A549 (cell line): ENCODE data around the gene SERF2. TPM values are rescaled to one million over a fixed set of nuclear protein-coding genes. Genes with fewer than 3 reads are reported as not detected.

ENCODE experiments used
- ATAC-seq, 2 experiments: fragments of 200-7000 bp in 1 of 2; fragments of >200 bp in 1 of 2; cut with Nextera tagmentation in 1 of 2; cut with Tn5 transposase in 1 of 2; 3 replicates each; pipeline versions ENCODE4 v1.8.0 to v1.9.1; 2018 to 2020; ENCODE audit warnings: mild to moderate bottlenecking in 1 of 2, moderate library complexity in 1 of 2
- CTCF ChIA-PET: fragments of 300-600 bp; sonication (Branson Sonifier 250); formaldehyde crosslinking; extraction: SDS; loops from one replicate; lab custom pipeline; 2021; ENCODE audit warnings: antibody characterized with exemption, inconsistent platforms; lab: Yijun Ruan, JAX
- POLR2A ChIA-PET: fragments of 350-600 bp; formaldehyde crosslinking; extraction: SDS; loops from one replicate; lab custom pipeline; 2021; ENCODE audit warnings: antibody characterized with exemption, inconsistent platforms; lab: Yijun Ruan, JAX
- DNase-seq, 2 experiments: peaks; one replicate each; pipeline versions ENCODE4 v3.0.0 to v3.0.0-alpha.2; 2011 to 2016; ENCODE audit warnings: low read depth in 1 of 2, low spot score in 1 of 2
- FAIRE-seq: peaks from 2 replicates; lab custom pipeline; 2011; peaks lifted over from hg19 to GRCh38; lab: Jason Lieb, UNC
- H3K27ac ChIP-seq, 2 experiments: fragments of >200 bp; sonication (Bioruptor Twin); formaldehyde crosslinking; 3 replicates each; pipeline ENCODE4 v1.5.1; 2016 to 2017
- H3K4me1 ChIP-seq: fragments of >200 bp; sonication (Bioruptor Twin); formaldehyde crosslinking; 3 replicates; pipeline ENCODE4 v1.6.1; 2016
- H3K4me2 ChIP-seq: fragments of >200 bp; sonication (Bioruptor Twin); formaldehyde crosslinking; 3 replicates; pipeline ENCODE4 v1.6.1; 2016
- H3K4me3 ChIP-seq: fragments of >200 bp; sonication (Bioruptor Twin); formaldehyde crosslinking; 3 replicates; pipeline ENCODE4 v1.5.1; 2016
- H3K9me3 ChIP-seq: fragments of >200 bp; sonication (Bioruptor Twin); formaldehyde crosslinking; 3 replicates; pipeline ENCODE4 v1.6.1; 2016
- ATOH8 ChIP-seq: fragments of 250-450 bp; sonication (Bioruptor Pico); IDR thresholded peaks from 2 replicates; pipeline ENCODE4 v1.5.0; 2020; ENCODE audit warnings: low read depth, mild to moderate bottlenecking, moderate library complexity
- CBX2 ChIP-seq: fragments of 200-600 bp; sonication (generic); IDR thresholded peaks from 2 replicates; pipeline ENCODE4 v1.6.1; 2016; ENCODE audit warnings: low read depth, mild to moderate bottlenecking, borderline replicate concordance
- CHD4 ChIP-seq: fragments of 200-600 bp; sonication (generic); IDR thresholded peaks from 2 replicates; pipeline ENCODE4 v1.6.1; 2016; ENCODE audit warnings: antibody characterized with exemption, mild to moderate bottlenecking, borderline replicate concordance
- EHMT2 ChIP-seq: fragments of 200-600 bp; sonication (generic); IDR thresholded peaks from 2 replicates; pipeline ENCODE4 v1.6.1; 2016; ENCODE audit warnings: antibody characterized with exemption, low read depth, mild to moderate bottlenecking, moderate library complexity
- ELK1 ChIP-seq: fragments of 150-350 bp; IDR thresholded peaks from 2 replicates; pipeline ENCODE4 v1.6.1; 2014; ENCODE audit warnings: low read depth, mild to moderate bottlenecking, low read length
- ESRRA ChIP-seq: fragments of 150-350 bp; IDR thresholded peaks from 2 replicates; pipeline ENCODE4 v1.6.1; 2014; ENCODE audit warnings: mild to moderate bottlenecking, low read length, borderline replicate concordance
- FOSB ChIP-seq: fragments of 250-450 bp; sonication (Bioruptor Pico); IDR thresholded peaks from 2 replicates; pipeline ENCODE4 v1.5.0; 2020; ENCODE audit warnings: mild to moderate bottlenecking, moderate library complexity
- FOXS1 ChIP-seq: fragments of 250-450 bp; sonication (Bioruptor Pico); IDR thresholded peaks from 2 replicates; pipeline ENCODE4 v1.5.0; 2020; ENCODE audit warnings: mild to moderate bottlenecking, moderate library complexity
- HDAC2 ChIP-seq: fragments of 200-600 bp; sonication (generic); IDR thresholded peaks from 2 replicates; pipeline ENCODE4 v1.6.1; 2016
- JUNB ChIP-seq: fragments of >200 bp; sonication (Bioruptor Twin); formaldehyde crosslinking; IDR thresholded peaks from 2 replicates; pipeline ENCODE4 v1.6.1; 2016
- KDM1A ChIP-seq: fragments of 200-600 bp; sonication (generic); IDR thresholded peaks from 2 replicates; pipeline ENCODE4 v1.6.1; 2016; ENCODE audit warnings: low read depth, mild to moderate bottlenecking
- MAZ ChIP-seq: fragments of 150-350 bp; IDR thresholded peaks from 2 replicates; pipeline ENCODE4 v1.6.1; 2014; ENCODE audit warnings: antibody characterized with exemption, low read depth, low read length, borderline replicate concordance
- MYC ChIP-seq: IDR thresholded peaks from 2 replicates; pipeline ENCODE4 v1.6.1; 2012; ENCODE audit warnings: mild to moderate bottlenecking, inconsistent platforms, low read length, improper control_type of control experiment, borderline replicate concordance
- NFE2L2 ChIP-seq: fragments of 150-350 bp; conservative IDR thresholded peaks from 2 replicates; pipeline ENCODE4 v1.6.1; 2014; ENCODE audit warnings: low read length
- PBX3 ChIP-seq: IDR thresholded peaks from 2 replicates; pipeline ENCODE4 v1.6.1; 2012
- RAD21 ChIP-seq, 2 experiments: fragments of >200 bp in 1 of 2; sonication (Bioruptor Twin) in 1 of 2; formaldehyde crosslinking in 1 of 2; IDR thresholded peaks in 1 of 2; conservative IDR thresholded peaks in 1 of 2; 2 replicates in 1 of 2; 3 replicates in 1 of 2; pipeline ENCODE4 v1.6.1; 2012 to 2018; ENCODE audit warnings: inconsistent platforms in 1 of 2
- RARB ChIP-seq: fragments of 250-450 bp; sonication (Bioruptor Pico); IDR thresholded peaks from 2 replicates; pipeline ENCODE4 v1.8.0; 2021; ENCODE audit warnings: mild to moderate bottlenecking, moderate library complexity
- RCOR1 ChIP-seq: fragments of 150-350 bp; IDR thresholded peaks from 2 replicates; pipeline ENCODE4 v1.6.1; 2014; ENCODE audit warnings: antibody characterized with exemption, low read length, low read depth
- TFCP2L1 ChIP-seq: fragments of 250-450 bp; sonication (Bioruptor Pico); IDR thresholded peaks from 2 replicates; pipeline ENCODE4 v1.5.0; 2021; ENCODE audit warnings: mild to moderate bottlenecking
- TP53 ChIP-seq: fragments of 250-450 bp; sonication (Bioruptor Pico); IDR thresholded peaks from 2 replicates; pipeline ENCODE4 v1.5.0; 2021; ENCODE audit warnings: mild to moderate bottlenecking, moderate library complexity
- ZFP36 ChIP-seq: fragments of 450-650 bp; IDR thresholded peaks from 2 replicates; pipeline ENCODE4 v1.6.1; 2014; ENCODE audit warnings: borderline replicate concordance; ENCODE audit not compliant: partially characterized antibody
- ZNF302 ChIP-seq: fragments of 250-450 bp; sonication (Bioruptor Pico); IDR thresholded peaks from 2 replicates; pipeline ENCODE4 v1.9.0; 2021; ENCODE audit warnings: inconsistent platforms, mild to moderate bottlenecking, moderate library complexity
- ZSCAN20 ChIP-seq: fragments of 250-450 bp; sonication (Bioruptor Pico); IDR thresholded peaks from 2 replicates; pipeline ENCODE4 v1.8.0; 2022; ENCODE audit warnings: mild to moderate bottlenecking, moderate library complexity
- WGBS: methylation state at CpG from one replicate; pipeline ENCODE4 v1.1.6; 2017; ENCODE audit errors: missing lambda C conversion rate; 5-methylcytosine and 5-hydroxymethylcytosine counted together
- polyA plus RNA-seq, 4 experiments: library from polyadenylated mRNA; depleted of rRNA in 3 of 4; stranded (reverse); fragments of >200 nt; fragmentation: RNase III in 1 of 4; extraction: RNeasy Plus Mini Kit Qiagen cat#74134 plus additional on column Dnase treatment in 1 of 4; gene quantifications; 2 replicates in 3 of 4; 3 replicates in 1 of 4; pipeline ENCODE4 v1.2.3, GENCODE V29; 2011 to 2017
- TF ChIP-seq, protein P1 (sequence below): fragments of 250-450 bp; sonication (Bioruptor Pico); IDR thresholded peaks from 2 replicates; pipeline ENCODE4 v1.5.0; 2021; ENCODE audit warnings: mild to moderate bottlenecking, moderate library complexity, borderline replicate concordance

Gene SERF2
- polyA plus RNA-seq, 2 of the 4 experiments (the other 2 are of a cell fraction): 317 to 569 TPM

GRCh38 chr15:43751885-43752284 lies 40.2 kb upstream of the SERF2 start:
- Histone ChIP-seq H3K9me3 (no peaks in the 10 kb centered on the region), H3K4me3 (no peak overlapping the region), H3K27ac (no peak overlapping the region), H3K4me1 (peaks cover 7% of the 10 kb centered on the region; the same call in 1 of the 3 replicates), H3K4me2 (no peak overlapping the region)
- TF ChIP-seq CBX2: no peak
- no peak for TF ChIP-seq FOSB (CRISPR knock-in tag)
- ChIA-PET CTCF (no interaction called here), POLR2A (no interaction called here)
- 88% methylated on average over 6 of the region's 6 CpGs for WGBS
- ATAC-seq: no peak
- no peak for DNase-seq
- no peak for FAIRE-seq

DNA sequence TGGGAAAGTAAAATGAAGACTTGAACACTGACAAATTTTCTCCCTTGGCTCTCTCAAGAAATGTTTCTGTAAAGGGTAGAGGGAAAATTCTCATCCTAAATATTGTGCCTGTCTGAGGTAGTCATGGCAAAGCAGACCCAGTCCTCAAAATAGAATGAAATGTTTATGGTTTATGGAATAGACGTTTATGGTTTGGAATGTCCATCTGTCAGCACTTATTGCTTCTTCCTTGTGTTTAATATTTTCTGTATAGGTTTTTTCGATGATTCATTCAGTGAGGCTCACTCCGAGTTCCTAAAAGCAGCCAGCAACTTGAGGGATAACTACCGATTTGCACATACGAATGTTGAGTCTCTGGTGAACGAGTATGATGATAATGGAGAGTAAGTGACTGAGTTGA lies 29.3 kb upstream of the SERF2 start:
- Histone ChIP-seq H3K9me3 (no peaks in the 10 kb centered on the region), H3K4me1 (no peaks in the 10 kb centered on the region), H3K4me2 (no peak overlapping the region), H3K27ac (no peak overlapping the region), H3K4me3 (no peak overlapping the region)
- TF ChIP-seq ZSCAN20 (CRISPR knock-in tag): no peak
- TF ChIP-seq CHD4: no peak
- no peak for TF ChIP-seq NFE2L2
- no peak for TF ChIP-seq KDM1A
- no peak for TF ChIP-seq RAD21 (conservative IDR thresholded peaks at IDR 0.05 in 1 of 2, IDR thresholded peaks at IDR 0.05 in 1 of 2)
- no peak for TF ChIP-seq HDAC2
- TF ChIP-seq ELK1: no peak
- TF ChIP-seq TFCP2L1 (CRISPR knock-in tag): no peak
- TF ChIP-seq RCOR1: no peak
- no peak for TF ChIP-seq ZFP36
- TF ChIP-seq, protein P1, sequence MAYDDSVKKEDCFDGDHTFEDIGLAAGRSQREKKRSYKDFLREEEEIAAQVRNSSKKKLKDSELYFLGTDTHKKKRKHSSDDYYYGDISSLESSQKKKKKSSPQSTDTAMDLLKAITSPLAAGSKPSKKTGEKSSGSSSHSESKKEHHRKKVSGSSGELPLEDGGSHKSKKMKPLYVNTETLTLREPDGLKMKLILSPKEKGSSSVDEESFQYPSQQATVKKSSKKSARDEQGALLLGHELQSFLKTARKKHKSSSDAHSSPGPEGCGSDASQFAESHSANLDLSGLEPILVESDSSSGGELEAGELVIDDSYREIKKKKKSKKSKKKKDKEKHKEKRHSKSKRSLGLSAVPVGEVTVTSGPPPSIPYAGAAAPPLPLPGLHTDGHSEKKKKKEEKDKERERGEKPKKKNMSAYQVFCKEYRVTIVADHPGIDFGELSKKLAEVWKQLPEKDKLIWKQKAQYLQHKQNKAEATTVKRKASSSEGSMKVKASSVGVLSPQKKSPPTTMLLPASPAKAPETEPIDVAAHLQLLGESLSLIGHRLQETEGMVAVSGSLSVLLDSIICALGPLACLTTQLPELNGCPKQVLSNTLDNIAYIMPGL: no peak
- TF ChIP-seq EHMT2: no peak
- ChIA-PET CTCF (no interaction called here), POLR2A (no interaction called here)
- DNase-seq (no peak), FAIRE-seq (no peak), ATAC-seq (no peak)
- 90% methylated on average over 6 of the region's 6 CpGs for WGBS

GRCh38 chr15:43763819-43764446 lies 28.2 kb upstream of the SERF2 start:
- H3K27ac ChIP-seq: no peak overlapping the region
- CTCF ChIA-PET: no interaction called here
- DNase-seq (no peak), ATAC-seq (no peak), FAIRE-seq (no peak)
- no peak overlapping the region for H3K4me3 ChIP-seq
- no peak overlapping the region for H3K4me2 ChIP-seq
- TF ChIP-seq ESRRA: no peak
- no peak for TF ChIP-seq MYC
- no peak for TF ChIP-seq FOXS1 (CRISPR knock-in tag)
- TF ChIP-seq ATOH8 (CRISPR knock-in tag): no peak
- no peak for TF ChIP-seq TP53
- no peak for TF ChIP-seq ZNF302 (CRISPR knock-in tag)
- TF ChIP-seq JUNB: no peak
- TF ChIP-seq MAZ: no peak
- TF ChIP-seq RARB (CRISPR knock-in tag): no peak
- no peak for TF ChIP-seq PBX3
- no peak for TF ChIP-seq NFE2L2
- no peak for TF ChIP-seq ZSCAN20 (CRISPR knock-in tag)
- WGBS: 94% methylated on average over 2 of the region's 2 CpGs
- no peaks in the 10 kb centered on the region for H3K4me1 ChIP-seq
- POLR2A ChIA-PET: no interaction called here
- H3K9me3 ChIP-seq: no peaks in the 10 kb centered on the region
